Smooth muscle cell (in vitro differentiated cells): Measurements from ENCODE around the gene PID1. TPM values are rescaled to one million over a fixed set of nuclear protein-coding genes. Genes with fewer than 3 reads are reported as not detected.
A peak's percentile ranks its signal among the peaks of the same experiment; 100 is the strongest.

Source experiments
- DNase-seq: peaks from one replicate; lab custom pipeline; 2025; ENCODE audit not compliant: unreplicated experiment; lab: John Stamatoyannopoulos, UW
- H2AFZ ChIP-seq: fragments of 200-600 bp; sonication (generic); 2 replicates; pipeline ENCODE4 v1.6.0; 2016; ENCODE audit warnings: antibody characterized with exemption, low read depth, mild to moderate bottlenecking
- H3F3A ChIP-seq: fragments of 200-600 bp; sonication (generic); 2 replicates; pipeline ENCODE4 v1.6.0; 2017; ENCODE audit warnings: antibody characterized with exemption, low read depth
- H3K27ac ChIP-seq: fragments of 200-600 bp; sonication (generic); 2 replicates; pipeline ENCODE4 v1.5.1; 2016; ENCODE audit warnings: low read depth, mild to moderate bottlenecking
- H3K27me3 ChIP-seq: fragments of 200-600 bp; sonication (generic); 2 replicates; pipeline ENCODE4 v1.6.1; 2016; ENCODE audit warnings: low read depth, mild to moderate bottlenecking
- H3K36me3 ChIP-seq: fragments of 200-600 bp; sonication (generic); 2 replicates; pipeline ENCODE4 v1.5.1; 2016; ENCODE audit warnings: low read depth
- H3K4me1 ChIP-seq: fragments of 200-600 bp; sonication (generic); 2 replicates; pipeline ENCODE4 v1.5.1; 2016; ENCODE audit warnings: low read depth
- H3K4me2 ChIP-seq: fragments of 200-600 bp; sonication (generic); 2 replicates; pipeline ENCODE4 v1.6.0; 2016; ENCODE audit warnings: mild to moderate bottlenecking
- H3K4me3 ChIP-seq: fragments of 200-600 bp; sonication (generic); 2 replicates; pipeline ENCODE4 v1.5.1; 2016; ENCODE audit warnings: mild to moderate bottlenecking
- H3K79me2 ChIP-seq: fragments of 200-600 bp; sonication (generic); 2 replicates; pipeline ENCODE4 v1.6.0; 2016; ENCODE audit warnings: low read depth, mild to moderate bottlenecking
- H3K9ac ChIP-seq: fragments of 200-600 bp; sonication (generic); 2 replicates; pipeline ENCODE4 v1.6.0; 2016; ENCODE audit warnings: low read depth
- H3K9me3 ChIP-seq: fragments of 200-600 bp; sonication (generic); replicated peaks from 2 replicates; pipeline ENCODE4 v1.5.1; 2016; ENCODE audit warnings: low read depth
- H4K20me1 ChIP-seq: fragments of 200-600 bp; sonication (generic); 2 replicates; pipeline ENCODE4 v1.6.0; 2016; ENCODE audit warnings: low read depth
- CTCF ChIP-seq: fragments of 200-600 bp; sonication (generic); IDR thresholded peaks from 2 replicates; pipeline ENCODE4 v1.5.1; 2017; ENCODE audit warnings: borderline replicate concordance, mild to moderate bottlenecking, antibody characterized with exemption; ENCODE audit not compliant: insufficient read depth, poor library complexity, severe bottlenecking
- WGBS: methylation state at CpG from one replicate; pipeline ENCODE4 v1.1.7; 2016; ENCODE audit warnings: low lambda C conversion rate; 5-methylcytosine and 5-hydroxymethylcytosine counted together
- polyA plus RNA-seq: library from polyadenylated mRNA; unstranded; fragments of >200 nt; fragmentation: Nextera tagmentation; extraction: Ambion mirVana; gene quantifications from 2 replicates; pipeline ENCODE4 v1.2.1, GENCODE V29; 2016
- total RNA-seq: library from RNA; depleted of rRNA; stranded (reverse); fragments of >200 nt; gene quantifications from 2 replicates; pipeline ENCODE4 v1.2.3, GENCODE V29; 2014

PID1 gene
- total and polyA plus RNA-seq, 2 experiments from 2014 or later, result 18.1 to 45.3 TPM

DNA sequence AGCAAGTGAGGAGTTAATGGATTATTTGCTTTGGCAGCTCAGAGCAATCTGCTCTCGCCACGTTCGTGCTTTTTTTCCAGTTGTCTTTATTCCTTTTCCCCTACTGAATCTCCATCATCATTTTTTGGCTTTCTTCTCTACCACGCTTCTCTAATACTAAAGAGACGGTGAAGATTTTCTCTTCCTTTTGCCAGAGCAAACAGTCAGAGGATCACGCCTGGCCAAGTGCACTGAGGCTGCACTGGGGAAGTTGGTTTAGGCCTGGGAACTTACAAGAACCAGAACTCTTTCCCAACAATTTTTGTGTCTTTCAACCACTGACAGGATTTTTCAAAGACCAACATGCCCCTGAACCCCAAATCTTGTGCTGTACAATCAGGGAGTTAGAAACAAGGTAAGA is 172.3 kb downstream of the PID1 start:
- no peak overlapping the region for H2AFZ ChIP-seq
- H3K9me3 ChIP-seq, result no peaks in the 10 kb centered on the region
- H3K79me2 ChIP-seq, result peaks cover 5% of the 10 kb centered on the region
- no peak for TF ChIP-seq CTCF
- WGBS, result 81% methylated on average over 6 of the region's 6 CpGs
- no peak overlapping the region for H3K9ac ChIP-seq
- H3K4me2 ChIP-seq, result no peak overlapping the region
- no peak overlapping the region for H3K4me3 ChIP-seq
- no peaks in the 10 kb centered on the region for H3K27me3 ChIP-seq
- no peaks in the 10 kb centered on the region for H3F3A ChIP-seq
- H3K36me3 ChIP-seq, result no peaks in the 10 kb centered on the region
- no peaks in the 10 kb centered on the region for H3K4me1 ChIP-seq
- no peak overlapping the region for H3K27ac ChIP-seq
- DNase-seq, result no peak
- H4K20me1 ChIP-seq, result peaks cover 3% of the 10 kb centered on the region

- no peak for TF ChIP-seq CTCF
- Histone ChIP-seq H3K27ac (no peak overlapping the region), H3K4me1 (no peaks in the 10 kb centered on the region), H3K4me3 (no peak overlapping the region), H4K20me1 (no peaks in the 10 kb centered on the region), H3K9me3 (no peaks in the 10 kb centered on the region), H3K79me2 (peaks cover 5% of the 10 kb centered on the region), H3K9ac (no peak overlapping the region), H3K4me2 (peak overlapping the region; percentile 17), H2AFZ (no peak overlapping the region), H3K36me3 (no peaks in the 10 kb centered on the region), H3F3A (no peaks in the 10 kb centered on the region), H3K27me3 (no peaks in the 10 kb centered on the region)
- no peak for DNase-seq
- WGBS, result 54% methylated on average over 4 of the region's 4 CpGs
These were observed 174.5 kb downstream of the PID1 start for GRCh38 chr2:229096409-229097066.

DNA sequence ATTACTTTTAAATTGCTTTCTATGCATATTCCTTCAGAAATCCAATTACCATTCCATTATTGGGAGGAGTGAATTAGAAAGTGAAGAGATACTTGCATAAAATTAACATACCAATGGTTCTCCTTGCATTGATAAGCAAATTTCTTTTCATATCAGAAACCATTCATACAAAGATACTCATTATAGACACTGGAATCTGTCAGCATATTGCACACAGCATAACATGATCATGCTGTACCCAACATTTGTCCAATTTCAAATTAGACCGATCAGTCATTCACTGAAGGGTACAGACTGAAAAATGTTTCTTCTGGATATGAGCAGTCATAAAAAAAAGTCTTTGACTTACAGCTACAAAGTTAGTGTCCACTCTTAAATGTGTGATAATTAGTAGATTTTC is 175.6 kb downstream of the PID1 start:
- Histone ChIP-seq H3K4me2 (no peak overlapping the region), H3K9ac (no peak overlapping the region), H3K27me3 (no peaks in the 10 kb centered on the region), H3K4me1 (no peaks in the 10 kb centered on the region), H4K20me1 (no peaks in the 10 kb centered on the region), H3K27ac (no peak overlapping the region), H3K79me2 (peaks cover 9% of the 10 kb centered on the region), H3K36me3 (no peaks in the 10 kb centered on the region), H3K4me3 (no peak overlapping the region), H2AFZ (no peak overlapping the region), H3K9me3 (no peaks in the 10 kb centered on the region), H3F3A (no peaks in the 10 kb centered on the region)
- TF ChIP-seq CTCF, result no peak
- no peak for DNase-seq
- WGBS, result 97% methylated on average over 1 of the region's 1 CpG

DNA sequence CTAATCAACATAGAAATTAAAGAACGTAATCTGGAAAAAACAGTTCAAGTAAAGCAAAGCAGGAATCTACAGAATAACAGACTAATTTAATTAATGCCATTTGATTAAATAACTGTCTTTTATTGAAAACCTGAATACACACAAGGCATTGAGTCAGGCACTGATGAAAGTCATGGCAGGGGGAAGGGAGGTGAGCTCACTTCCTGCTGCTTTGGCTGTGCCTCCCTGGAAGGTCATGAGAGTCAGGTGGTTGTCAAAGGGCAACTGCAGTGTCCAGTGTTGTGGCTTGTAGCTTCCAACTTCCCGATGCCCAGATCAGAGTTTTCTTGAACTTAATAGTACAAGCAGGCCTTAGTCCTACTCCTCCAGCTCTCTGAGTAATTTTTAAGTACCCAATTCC is 180.9 kb downstream of the PID1 start:
- Histone ChIP-seq H3K79me2 (peaks cover 25% of the 10 kb centered on the region), H3F3A (no peaks in the 10 kb centered on the region), H3K36me3 (no peaks in the 10 kb centered on the region), H2AFZ (no peak overlapping the region), H3K9me3 (no peaks in the 10 kb centered on the region), H3K4me1 (no peaks in the 10 kb centered on the region), H4K20me1 (no peaks in the 10 kb centered on the region), H3K9ac (no peak overlapping the region), H3K27me3 (no peaks in the 10 kb centered on the region), H3K4me2 (no peak overlapping the region), H3K4me3 (no peak overlapping the region), H3K27ac (no peak overlapping the region)
- DNase-seq, result no peak
- no peak for TF ChIP-seq CTCF
- WGBS, result 96% methylated on average over 2 of the region's 2 CpGs
